22Rv1 (cell line): ENCODE results near the gene FBXL13.

Experiments used
- H3K27ac ChIP-seq: fragments of 450-650 bp; 2 replicates; pipeline ENCODE4 v1.5.1; 2017
- ZFX ChIP-seq: fragments of 450-650 bp; IDR thresholded peaks from 2 replicates; pipeline ENCODE4 v1.6.1; 2017; ENCODE audit warnings: antibody characterized with exemption, borderline replicate concordance
- TF ChIP-seq, protein P1 (sequence below): fragments of 450-650 bp; IDR thresholded peaks from 2 replicates; pipeline ENCODE4 v1.5.1; 2017; ENCODE audit warnings: mild to moderate bottlenecking

The FBXL13 gene

DNA sequence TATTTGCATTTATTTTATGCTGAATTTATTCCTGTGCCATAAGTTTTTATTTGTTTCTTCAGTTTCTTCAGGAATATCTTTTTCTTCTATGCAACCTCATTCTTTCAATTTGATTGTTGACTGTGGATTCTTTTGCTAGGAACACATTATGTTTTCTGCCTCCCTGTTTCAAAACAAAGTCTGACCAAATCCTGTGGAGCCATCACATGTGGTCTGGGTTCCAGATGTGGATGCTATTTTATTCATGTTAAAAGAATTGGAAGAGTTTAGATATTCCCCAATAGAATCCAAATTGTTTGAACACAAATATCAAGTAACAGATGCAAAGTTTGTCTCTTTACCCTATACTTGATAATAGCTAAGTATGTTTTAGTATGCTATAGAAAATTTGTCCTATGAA lies 218.6 kb downstream of the FBXL13 start:
- no peak overlapping the region for H3K27ac ChIP-seq
- TF ChIP-seq ZFX, result no peak
- TF ChIP-seq, protein P1, sequence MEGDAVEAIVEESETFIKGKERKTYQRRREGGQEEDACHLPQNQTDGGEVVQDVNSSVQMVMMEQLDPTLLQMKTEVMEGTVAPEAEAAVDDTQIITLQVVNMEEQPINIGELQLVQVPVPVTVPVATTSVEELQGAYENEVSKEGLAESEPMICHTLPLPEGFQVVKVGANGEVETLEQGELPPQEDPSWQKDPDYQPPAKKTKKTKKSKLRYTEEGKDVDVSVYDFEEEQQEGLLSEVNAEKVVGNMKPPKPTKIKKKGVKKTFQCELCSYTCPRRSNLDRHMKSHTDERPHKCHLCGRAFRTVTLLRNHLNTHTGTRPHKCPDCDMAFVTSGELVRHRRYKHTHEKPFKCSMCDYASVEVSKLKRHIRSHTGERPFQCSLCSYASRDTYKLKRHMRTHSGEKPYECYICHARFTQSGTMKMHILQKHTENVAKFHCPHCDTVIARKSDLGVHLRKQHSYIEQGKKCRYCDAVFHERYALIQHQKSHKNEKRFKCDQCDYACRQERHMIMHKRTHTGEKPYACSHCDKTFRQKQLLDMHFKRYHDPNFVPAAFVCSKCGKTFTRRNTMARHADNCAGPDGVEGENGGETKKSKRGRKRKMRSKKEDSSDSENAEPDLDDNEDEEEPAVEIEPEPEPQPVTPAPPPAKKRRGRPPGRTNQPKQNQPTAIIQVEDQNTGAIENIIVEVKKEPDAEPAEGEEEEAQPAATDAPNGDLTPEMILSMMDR, result no peak

- TF ChIP-seq, protein P1, result no peak
- TF ChIP-seq ZFX, result no peak
- no peak overlapping the region for H3K27ac ChIP-seq
These were observed 225.1 kb downstream of the FBXL13 start for GRCh38 chr7:102849538-102849937.

- TF ChIP-seq, protein P1, result no peak
- TF ChIP-seq ZFX, result no peak
- no peak overlapping the region for H3K27ac ChIP-seq
These were observed 225.5 kb downstream of the FBXL13 start for GRCh38 chr7:102849079-102849478.

DNA sequence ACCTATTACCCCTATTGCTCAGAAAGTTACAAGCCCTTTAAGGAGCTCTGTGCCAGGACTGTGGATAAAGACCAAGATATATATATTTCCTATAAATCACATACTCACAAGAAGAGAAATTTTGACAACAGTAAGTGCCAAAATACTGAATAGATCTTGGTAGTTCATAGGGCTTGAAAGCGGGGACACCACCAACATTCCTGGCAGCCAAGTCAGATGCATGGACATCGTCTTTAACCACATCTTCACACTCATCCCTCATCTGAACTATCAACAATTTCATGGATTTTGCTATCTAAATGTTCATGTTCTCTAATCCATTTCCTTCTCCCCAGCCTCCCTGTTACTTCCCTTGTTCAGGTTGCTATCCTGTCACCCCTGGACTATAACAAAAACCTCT lies 229.2 kb downstream of the FBXL13 start:
- H3K27ac ChIP-seq, result no peak overlapping the region
- TF ChIP-seq, protein P1, result no peak
- no peak for TF ChIP-seq ZFX

GRCh38 chr7:102843850-102844249 lies 230.7 kb downstream of the FBXL13 start:
- H3K27ac ChIP-seq, result no peak overlapping the region
- no peak for TF ChIP-seq ZFX
- TF ChIP-seq, protein P1, result no peak

DNA sequence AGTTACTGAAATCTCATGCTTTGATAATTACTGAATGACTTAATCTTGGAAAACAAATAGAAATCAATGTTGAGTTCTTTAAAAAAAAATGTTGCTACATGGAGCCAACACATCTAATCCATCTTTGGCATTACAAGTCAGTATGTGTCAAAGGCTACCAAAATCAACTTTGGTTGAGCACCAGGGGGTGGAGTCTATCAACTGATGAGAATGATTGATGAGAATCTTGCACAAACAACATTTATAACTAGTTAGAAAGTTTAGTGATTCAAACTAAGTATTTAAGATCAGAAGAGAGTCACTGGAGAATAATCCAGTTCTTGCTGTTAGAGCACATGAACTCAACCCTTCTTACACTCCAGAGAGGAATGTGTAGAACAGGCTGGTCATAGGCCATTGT lies 232.3 kb downstream of the FBXL13 start:
- TF ChIP-seq ZFX, result no peak
- TF ChIP-seq, protein P1, result no peak
- no peak overlapping the region for H3K27ac ChIP-seq

DNA sequence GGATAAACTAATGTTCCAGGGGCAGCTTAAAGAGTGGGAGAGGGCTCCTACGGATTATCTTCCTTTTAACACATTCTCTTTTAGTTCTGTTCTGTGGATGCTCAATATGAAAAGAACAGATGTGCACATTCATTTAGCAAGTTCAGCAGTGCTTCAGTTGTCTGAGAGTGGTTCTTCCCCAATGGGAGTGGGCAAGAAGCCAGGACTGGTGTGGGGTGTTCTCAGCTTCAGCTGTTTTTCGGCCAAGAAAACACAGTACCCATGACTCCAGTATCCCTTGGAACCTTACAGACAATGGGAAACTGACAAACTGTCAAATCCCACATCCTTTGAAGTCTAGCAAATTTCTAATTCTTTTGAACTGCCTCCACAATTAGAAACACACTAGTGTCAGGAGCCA lies 233.3 kb downstream of the FBXL13 start:
- TF ChIP-seq ZFX, result no peak
- TF ChIP-seq, protein P1, result no peak
- H3K27ac ChIP-seq, result no peak overlapping the region
